HEK293 (cell line): Measurements from ENCODE around the gene ZBTB20.

Source experiments
- CTCF ChIP-seq: fragments of 450-650 bp; formaldehyde crosslinking; IDR thresholded peaks from 2 replicates; pipeline ENCODE4 v1.5.1; 2016; ENCODE audit warnings: missing biosample characterization, missing genetic modification characterization
- KLF10 ChIP-seq: fragments of 450-650 bp; IDR thresholded peaks from 2 replicates; pipeline ENCODE4 v1.5.1; 2018; ENCODE audit warnings: missing biosample characterization, mild to moderate bottlenecking, missing genetic modification characterization
- ZBTB8A ChIP-seq: fragments of 450-650 bp; formaldehyde crosslinking; IDR thresholded peaks from 2 replicates; pipeline ENCODE4 v1.5.1; 2016; ENCODE audit warnings: missing biosample characterization, missing genetic modification characterization
- ZEB2 ChIP-seq: fragments of 450-650 bp; formaldehyde crosslinking; IDR thresholded peaks from 2 replicates; pipeline ENCODE4 v1.5.1; 2016; ENCODE audit warnings: missing biosample characterization, missing genetic modification characterization
- ZNF138 ChIP-seq: fragments of 450-650 bp; formaldehyde crosslinking; IDR thresholded peaks from 2 replicates; pipeline ENCODE4 v1.5.1; 2016; ENCODE audit warnings: missing biosample characterization, missing genetic modification characterization, borderline replicate concordance
- ZNF302 ChIP-seq: fragments of 450-650 bp; formaldehyde crosslinking; IDR thresholded peaks from 2 replicates; pipeline ENCODE4 v1.5.1; 2016; ENCODE audit warnings: missing biosample characterization, missing genetic modification characterization, low read depth
- ZNF449 ChIP-seq: fragments of 450-650 bp; formaldehyde crosslinking; IDR thresholded peaks from 2 replicates; pipeline ENCODE4 v1.5.1; 2017; ENCODE audit warnings: missing biosample characterization, mild to moderate bottlenecking, missing genetic modification characterization, moderate library complexity
- ZNF747 ChIP-seq: fragments of 450-650 bp; formaldehyde crosslinking; IDR thresholded peaks from 2 replicates; pipeline ENCODE4 v1.5.1; 2016; ENCODE audit warnings: missing biosample characterization, missing genetic modification characterization

- no peak for TF ChIP-seq CTCF (tag by site-specific recombination)
- no peak for TF ChIP-seq ZNF747 (tag by site-specific recombination)
- TF ChIP-seq ZNF302, result no peak
- TF ChIP-seq ZEB2 (tag by site-specific recombination), result no peak
- no peak for TF ChIP-seq ZBTB8A (tag by site-specific recombination)
- TF ChIP-seq ZNF449 (tag by site-specific recombination), result no peak
- TF ChIP-seq ZNF138 (tag by site-specific recombination), result no peak
- TF ChIP-seq KLF10 (tag by site-specific recombination), result no peak
Observed at GRCh38 chr3:114344492-114344891, 802.6 kb downstream of the ZBTB20 start.
